SJSA1 (cell line): ENCODE data around the gene CELSR1. TPM values are rescaled to one million over a fixed set of nuclear protein-coding genes. Genes with fewer than 3 reads are reported as not detected.
A peak's percentile ranks its signal among the peaks of the same experiment; 100 is the strongest.

Experiments
- DNase-seq, 2 experiments: peaks; one replicate each; pipeline ENCODE4 v3.0.0-alpha.2; 2015 to 2020; ENCODE audit warnings: low spot score in 2 of 2, low read depth in 1 of 2
- H3K27ac ChIP-seq: fragments of 250-450 bp; sonication (Bioruptor Pico); 2 replicates; pipeline ENCODE4 v1.5.1; 2020; ENCODE audit warnings: mild to moderate bottlenecking, moderate library complexity
- H3K27me3 ChIP-seq: fragments of 250-450 bp; sonication (Bioruptor Pico); replicated peaks from 2 replicates; pipeline ENCODE4 v1.5.1; 2020; ENCODE audit warnings: mild to moderate bottlenecking, moderate library complexity
- H3K36me3 ChIP-seq: fragments of 250-450 bp; sonication (Bioruptor Pico); 2 replicates; pipeline ENCODE4 v1.5.1; 2020; ENCODE audit warnings: mild to moderate bottlenecking
- H3K4me1 ChIP-seq: fragments of 250-450 bp; sonication (Bioruptor Pico); replicated peaks from 2 replicates; pipeline ENCODE4 v1.6.1; 2021; ENCODE audit warnings: mild to moderate bottlenecking
- H3K4me3 ChIP-seq: fragments of 250-450 bp; sonication (Bioruptor Pico); 2 replicates; pipeline ENCODE4 v1.5.1; 2020; ENCODE audit warnings: mild to moderate bottlenecking
- H3K9me3 ChIP-seq: fragments of 250-450 bp; sonication (Bioruptor Pico); replicated peaks from 2 replicates; pipeline ENCODE4 v1.5.1; 2020; ENCODE audit warnings: mild to moderate bottlenecking
- total RNA-seq: library from RNA; depleted of rRNA; stranded (reverse); fragments of >200 nt; shearing (Covaris generic); gene quantifications from 2 replicates; pipeline ENCODE4 v1.2.3, GENCODE V29; 2014

The CELSR1 gene
- total RNA-seq, 1 experiment from 2014 or later = 1.1 TPM

DNA sequence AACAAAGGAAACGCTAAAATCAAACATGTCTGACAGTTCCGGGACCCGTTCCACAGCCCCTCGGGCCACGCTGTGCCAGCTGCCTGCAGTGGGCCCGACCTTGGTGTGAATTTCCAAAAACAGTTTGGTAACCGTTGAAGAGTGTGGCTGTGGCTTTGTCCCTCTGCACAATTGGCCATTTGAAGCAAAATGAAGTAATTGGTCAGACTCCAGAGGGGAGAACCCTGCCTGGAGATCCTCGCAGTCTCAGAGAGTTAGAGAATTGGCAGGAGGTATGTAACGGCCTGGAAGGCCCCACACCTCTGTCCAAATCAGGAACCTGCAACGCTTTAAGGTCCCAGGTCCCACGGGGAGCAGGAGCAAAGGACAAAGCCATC, 175.6 kb downstream of the CELSR1 start:
- Histone ChIP-seq H3K27me3 (no peaks in the 10 kb centered on the region), H3K4me1 (no peaks in the 10 kb centered on the region), H3K4me3 (no peak overlapping the region), H3K27ac (no peak overlapping the region), H3K9me3 (no peaks in the 10 kb centered on the region), H3K36me3 (peaks cover 12% of the 10 kb centered on the region)
- DNase-seq = no peak

DNA sequence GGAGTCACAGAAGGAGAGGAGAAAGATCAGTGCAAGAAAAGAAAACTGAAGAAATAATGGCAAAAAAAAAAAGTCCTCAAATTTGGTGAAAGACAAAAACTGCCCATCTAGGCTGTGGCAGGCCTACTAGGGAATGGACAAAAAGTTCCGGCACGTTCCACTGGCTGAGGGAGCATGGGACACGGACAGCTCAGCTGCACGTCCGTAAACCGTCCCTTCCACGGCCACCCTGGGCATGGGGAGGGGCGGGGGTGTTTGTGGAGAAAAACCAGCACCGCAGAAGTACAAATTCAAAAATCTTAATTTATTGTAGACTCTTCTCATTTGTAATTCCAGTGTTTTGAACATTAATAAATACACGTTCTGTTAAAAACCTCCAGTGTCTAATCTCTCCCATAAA, 176.5 kb downstream of the CELSR1 start:
- Histone ChIP-seq H3K27me3 (no peaks in the 10 kb centered on the region), H3K27ac (no peak overlapping the region), H3K9me3 (no peaks in the 10 kb centered on the region), H3K4me3 (no peak overlapping the region), H3K36me3 (peaks cover 21% of the 10 kb centered on the region), H3K4me1 (no peaks in the 10 kb centered on the region)
- DNase-seq = no peak

DNA sequence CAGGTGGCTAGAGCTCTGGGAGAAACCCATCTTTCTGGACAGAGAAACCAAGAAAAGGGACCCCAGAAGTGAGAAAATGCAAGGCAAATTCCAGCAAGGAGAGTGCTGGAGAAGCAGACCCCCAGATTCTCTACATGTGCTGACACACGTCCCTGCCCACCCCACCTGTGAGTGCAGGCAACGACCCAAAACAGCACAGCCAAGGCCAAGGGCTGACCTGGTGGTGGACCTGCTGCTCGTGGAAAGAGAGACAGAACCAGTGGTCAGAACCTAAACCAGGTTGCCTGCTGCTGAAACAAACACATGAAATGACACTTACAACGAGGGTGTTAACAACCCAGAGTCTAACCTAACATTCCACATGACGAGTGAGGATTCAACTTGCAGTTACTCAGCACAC, 177.3 kb downstream of the CELSR1 start:
- no peak overlapping the region for H3K27ac ChIP-seq
- no peaks in the 10 kb centered on the region for H3K27me3 ChIP-seq
- no peaks in the 10 kb centered on the region for H3K9me3 ChIP-seq
- H3K4me3 ChIP-seq = no peak overlapping the region
- no peaks in the 10 kb centered on the region for H3K4me1 ChIP-seq
- H3K36me3 ChIP-seq = peaks cover 29% of the 10 kb centered on the region
- DNase-seq = no peak

DNA sequence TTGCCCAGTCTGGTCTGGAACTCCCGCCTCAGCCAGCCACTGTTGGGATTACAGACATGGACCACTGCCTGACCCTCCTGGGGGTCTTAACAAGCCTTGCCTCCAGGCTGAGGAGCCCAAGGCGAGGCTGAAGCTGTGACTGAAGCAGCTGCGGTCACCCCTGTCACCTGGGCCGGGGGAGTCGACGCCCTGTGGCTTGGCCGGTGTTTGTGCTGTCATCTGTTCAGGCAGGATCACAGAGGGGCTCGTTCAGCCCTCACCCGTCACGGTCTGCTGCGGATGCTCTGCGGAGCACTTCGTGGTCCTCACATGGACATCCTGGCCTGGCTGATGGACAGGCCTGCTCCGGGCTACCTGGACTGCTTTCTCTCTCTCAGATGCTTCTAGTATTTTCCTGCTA, 178.1 kb downstream of the CELSR1 start:
- Histone ChIP-seq H3K36me3 (peaks cover 37% of the 10 kb centered on the region), H3K4me3 (no peak overlapping the region), H3K27ac (no peak overlapping the region), H3K27me3 (no peaks in the 10 kb centered on the region), H3K4me1 (no peaks in the 10 kb centered on the region), H3K9me3 (no peaks in the 10 kb centered on the region)
- DNase-seq = no peak

DNA sequence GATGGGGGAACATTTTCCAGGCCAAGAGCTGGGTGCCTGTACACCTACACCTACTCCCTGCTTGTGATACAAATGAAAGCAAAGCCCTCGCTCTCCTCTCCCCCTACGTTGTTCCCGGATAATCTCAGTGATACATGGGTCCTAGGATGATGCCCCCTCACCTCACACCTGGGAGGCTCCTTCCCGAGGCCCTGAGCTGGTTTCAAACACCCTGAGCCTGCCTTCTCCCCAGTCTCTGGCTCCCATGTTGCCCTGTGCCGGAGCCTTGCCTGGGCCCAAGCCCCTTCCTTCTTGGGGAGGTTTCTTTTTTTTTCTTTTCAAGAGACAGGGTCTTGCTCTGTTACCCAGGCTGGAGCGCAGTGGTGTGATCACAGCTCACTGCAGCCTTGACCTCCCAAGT, 178.7 kb downstream of the CELSR1 start:
- Histone ChIP-seq H3K27me3 (no peaks in the 10 kb centered on the region), H3K9me3 (no peaks in the 10 kb centered on the region), H3K36me3 (peaks cover 43% of the 10 kb centered on the region), H3K4me1 (no peaks in the 10 kb centered on the region), H3K4me3 (no peak overlapping the region), H3K27ac (no peak overlapping the region)
- DNase-seq = no peak

DNA sequence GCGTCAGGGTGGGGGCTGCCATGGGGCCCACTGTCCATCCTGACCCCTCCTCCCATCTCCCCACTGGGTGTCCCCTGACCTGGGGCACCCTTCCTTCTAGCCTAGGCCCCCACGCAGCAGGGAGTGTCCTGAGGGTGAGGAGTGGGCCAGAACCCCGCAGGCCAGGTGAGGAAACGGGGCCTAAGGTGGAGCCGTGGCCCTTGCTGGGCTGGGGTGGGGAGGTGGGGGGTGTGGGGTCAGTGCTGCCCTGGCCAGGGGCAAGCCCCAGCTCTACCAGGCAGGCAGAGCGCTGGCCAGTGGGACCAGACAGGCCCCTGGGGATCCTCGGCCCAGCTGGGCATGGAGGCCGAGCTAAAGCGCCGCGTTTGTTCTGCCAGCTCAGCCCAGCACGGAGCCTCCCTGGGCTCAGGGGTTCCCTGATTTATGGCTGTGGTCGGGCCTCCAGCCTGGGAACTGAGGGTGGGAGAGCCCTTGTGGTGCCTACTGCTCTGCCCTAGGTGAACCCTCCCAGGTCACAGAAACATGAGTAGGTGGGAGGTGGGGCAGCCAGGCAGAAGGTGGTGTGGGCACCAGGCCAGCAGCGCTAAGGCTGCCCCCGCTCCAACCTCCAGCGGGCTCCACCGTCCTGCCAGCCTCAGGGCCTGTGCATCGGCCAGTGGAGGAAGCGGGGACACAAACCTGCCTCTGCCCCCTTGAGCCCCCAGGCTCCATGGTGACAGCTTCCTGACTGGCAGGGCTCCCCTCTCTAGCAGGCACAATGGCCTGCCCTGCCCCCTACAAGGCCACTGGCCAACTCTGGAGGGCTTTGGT, 179.5 kb downstream of the CELSR1 start:
- Histone ChIP-seq H3K27me3 (no peaks in the 10 kb centered on the region), H3K4me1 (no peaks in the 10 kb centered on the region), H3K4me3 (no peak overlapping the region), H3K9me3 (no peaks in the 10 kb centered on the region), H3K36me3 (peaks cover 51% of the 10 kb centered on the region), H3K27ac (no peak overlapping the region)
- no peak for DNase-seq

DNA sequence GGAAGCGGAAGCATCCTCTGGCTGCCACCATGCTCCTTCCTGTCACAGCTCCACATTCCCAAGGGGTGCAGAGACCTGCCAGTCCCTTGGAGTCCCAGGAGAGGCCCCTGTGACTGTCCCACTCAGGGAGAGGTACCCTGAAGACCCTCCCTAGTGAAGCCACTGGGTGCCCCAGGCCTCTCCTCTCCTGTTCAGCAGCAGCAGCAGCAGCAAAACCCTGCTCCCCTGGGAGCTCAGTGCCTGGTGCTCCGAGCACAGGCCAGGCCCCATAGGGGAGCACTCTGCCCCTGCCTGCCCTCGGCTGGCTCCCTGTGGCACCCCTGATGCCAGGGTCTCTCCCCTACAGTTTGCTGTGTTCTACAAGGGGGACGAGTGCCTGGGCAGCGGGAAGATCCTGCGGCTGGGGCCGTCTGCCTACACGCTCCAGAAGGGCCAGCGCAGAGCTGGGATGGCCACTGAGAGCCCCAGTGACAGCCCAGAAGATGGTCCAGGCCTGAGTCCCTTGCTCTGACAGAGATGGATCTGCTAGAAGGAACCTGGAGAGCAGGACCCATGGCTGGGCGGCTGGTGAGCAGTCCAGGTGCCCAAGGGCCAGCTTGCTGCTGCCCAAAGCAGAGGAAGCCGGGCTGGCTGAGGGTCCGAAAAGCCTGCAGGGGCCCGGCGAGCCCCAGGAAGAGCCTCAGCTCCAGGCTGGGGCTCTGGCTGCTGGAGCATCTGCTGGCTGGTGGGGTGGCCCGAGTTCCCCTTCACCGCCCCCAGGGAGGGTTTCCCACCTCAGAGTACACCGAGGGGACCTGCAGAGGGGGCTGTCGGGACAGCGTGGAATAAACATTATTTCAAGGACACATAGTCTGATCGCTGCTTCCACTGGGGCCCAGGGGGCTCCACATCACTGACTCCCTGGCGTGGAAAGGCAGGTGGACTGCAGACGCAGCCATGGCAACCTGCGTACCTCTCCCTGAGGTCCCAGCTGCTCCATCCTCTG, 180.6 kb downstream of the CELSR1 start:
- Histone ChIP-seq H3K4me3 (no peak overlapping the region), H3K9me3 (no peaks in the 10 kb centered on the region), H3K4me1 (no peaks in the 10 kb centered on the region), H3K27ac (no peak overlapping the region), H3K27me3 (no peaks in the 10 kb centered on the region), H3K36me3 (peaks cover 62% of the 10 kb centered on the region)
- no peak for DNase-seq

DNA sequence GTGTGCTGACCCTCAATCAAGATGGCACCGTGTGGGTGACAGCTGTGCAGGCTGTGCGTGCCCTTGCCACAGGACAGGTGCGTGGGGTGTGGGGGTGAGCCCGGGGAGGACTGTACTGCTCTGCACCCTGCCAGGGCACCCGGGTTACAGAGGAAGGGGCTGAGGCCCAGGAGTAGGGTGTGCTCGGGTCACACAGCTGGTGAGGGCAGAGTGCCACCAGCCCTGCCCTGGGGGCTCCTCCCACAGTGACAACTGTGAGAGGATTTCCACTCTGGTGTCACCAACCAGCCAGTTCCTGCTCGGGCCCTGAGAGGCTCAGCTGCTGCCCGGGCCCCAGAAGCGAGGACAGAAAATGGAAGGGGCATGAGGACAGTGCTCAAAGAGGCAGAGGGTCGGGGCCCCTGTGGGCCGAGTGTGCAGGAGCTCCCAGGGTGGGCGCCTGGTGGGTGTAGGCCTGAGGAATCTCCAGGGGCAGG, 181.4 kb downstream of the CELSR1 start:
- Histone ChIP-seq H3K4me3 (no peak overlapping the region), H3K9me3 (no peaks in the 10 kb centered on the region), H3K36me3 (peaks cover 70% of the 10 kb centered on the region), H3K27me3 (no peaks in the 10 kb centered on the region), H3K4me1 (no peaks in the 10 kb centered on the region), H3K27ac (no peak overlapping the region)
- DNase-seq = no peak

DNA sequence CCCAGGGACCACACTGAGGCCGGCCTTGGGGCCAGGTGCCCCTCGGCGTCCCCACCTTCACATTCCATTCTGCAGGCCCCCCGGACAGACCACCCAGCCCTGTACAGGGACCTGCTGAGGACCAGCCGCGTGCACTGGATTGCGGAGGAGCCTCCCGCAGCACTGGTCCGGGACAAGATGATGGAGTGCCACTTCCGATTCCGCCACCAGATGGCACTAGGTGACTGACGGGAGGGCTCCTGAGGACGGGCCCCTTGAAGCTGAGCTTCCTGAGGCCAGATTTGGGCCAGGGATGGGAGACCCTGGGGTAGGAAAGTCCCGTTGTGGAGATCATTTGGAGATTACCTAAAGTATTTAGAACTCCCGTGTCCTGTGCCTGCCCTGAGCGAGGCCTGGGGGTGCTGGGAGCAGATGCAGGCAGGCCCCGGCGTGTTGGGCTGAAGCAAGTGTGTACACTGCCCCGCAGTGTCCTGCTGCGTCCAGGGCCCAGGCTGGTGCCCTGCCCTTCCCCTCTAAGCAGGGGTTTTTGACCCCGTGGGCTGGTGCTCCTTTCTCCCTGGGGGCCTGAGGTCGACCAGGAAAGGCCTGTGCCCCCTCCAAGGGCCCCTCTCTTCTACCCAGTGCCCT, 181.9 kb downstream of the CELSR1 start:
- Histone ChIP-seq H3K9me3 (no peaks in the 10 kb centered on the region), H3K27ac (no peak overlapping the region), H3K27me3 (no peaks in the 10 kb centered on the region), H3K36me3 (peaks cover 75% of the 10 kb centered on the region), H3K4me1 (no peaks in the 10 kb centered on the region), H3K4me3 (no peak overlapping the region)
- peak; percentile 60 to 77 for DNase-seq

DNA sequence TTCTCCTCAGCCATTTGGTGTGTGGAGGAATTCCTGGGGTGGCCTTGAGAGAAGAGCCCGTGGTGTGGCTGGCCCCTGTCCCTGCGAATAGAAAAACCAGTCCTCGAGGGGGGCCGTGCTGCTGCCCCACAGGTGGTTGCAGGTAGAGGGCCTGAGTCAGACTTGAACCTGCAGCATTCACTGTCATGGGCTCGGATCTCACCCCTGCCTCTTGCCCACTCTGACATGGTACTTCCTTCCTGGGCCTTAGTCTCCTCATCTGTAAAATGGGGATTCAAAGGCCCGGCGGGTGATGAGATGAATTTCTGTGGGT, 182.5 kb downstream of the CELSR1 start:
- Histone ChIP-seq H3K9me3 (no peaks in the 10 kb centered on the region), H3K27me3 (no peaks in the 10 kb centered on the region), H3K4me1 (no peaks in the 10 kb centered on the region), H3K27ac (no peak overlapping the region), H3K36me3 (peaks cover 80% of the 10 kb centered on the region), H3K4me3 (no peak overlapping the region)
- DNase-seq = no peak

DNA sequence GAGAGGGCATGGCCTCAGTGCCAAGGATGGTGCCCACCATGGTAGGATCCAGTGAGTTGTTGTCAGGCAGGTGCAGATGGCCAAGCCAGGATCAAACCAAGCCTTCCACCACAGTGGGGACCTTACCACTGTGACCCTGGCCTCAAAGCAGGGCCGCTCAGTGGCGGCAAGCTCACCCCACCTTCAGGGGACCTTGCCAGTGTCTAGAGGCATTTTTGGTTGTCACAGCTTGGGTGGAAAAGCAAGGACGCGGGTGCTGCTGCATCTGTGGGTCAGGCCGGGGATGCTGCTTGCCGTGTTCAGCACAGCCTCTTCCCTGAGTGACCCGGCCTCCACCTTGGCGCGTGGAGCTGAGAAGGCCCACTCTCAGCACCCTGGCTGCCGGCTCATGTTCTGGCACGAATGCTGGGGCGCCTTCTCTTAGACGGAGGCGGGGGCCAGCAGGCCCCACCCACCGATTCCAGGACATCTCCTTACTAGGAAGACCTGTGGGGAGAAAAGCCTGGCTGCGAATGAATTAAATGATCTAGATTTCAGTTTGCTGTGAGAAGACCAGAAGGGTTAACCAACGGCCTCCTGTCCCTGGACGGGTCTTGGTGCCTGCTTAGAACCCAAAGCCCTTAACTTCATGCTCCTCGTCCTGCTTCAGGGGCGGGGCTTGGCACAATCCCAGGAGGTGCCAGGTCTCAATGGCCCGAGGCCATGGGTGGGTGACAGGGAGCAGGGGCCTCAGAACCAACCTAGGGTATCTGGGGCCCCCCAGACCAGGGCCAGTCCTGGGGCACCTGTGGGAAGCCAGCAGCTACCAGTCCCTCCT, 183.0 kb downstream of the CELSR1 start:
- Histone ChIP-seq H3K4me1 (no peaks in the 10 kb centered on the region), H3K27me3 (no peaks in the 10 kb centered on the region), H3K9me3 (no peaks in the 10 kb centered on the region), H3K4me3 (no peak overlapping the region), H3K27ac (no peak overlapping the region), H3K36me3 (peaks cover 85% of the 10 kb centered on the region)
- DNase-seq = no peak

DNA sequence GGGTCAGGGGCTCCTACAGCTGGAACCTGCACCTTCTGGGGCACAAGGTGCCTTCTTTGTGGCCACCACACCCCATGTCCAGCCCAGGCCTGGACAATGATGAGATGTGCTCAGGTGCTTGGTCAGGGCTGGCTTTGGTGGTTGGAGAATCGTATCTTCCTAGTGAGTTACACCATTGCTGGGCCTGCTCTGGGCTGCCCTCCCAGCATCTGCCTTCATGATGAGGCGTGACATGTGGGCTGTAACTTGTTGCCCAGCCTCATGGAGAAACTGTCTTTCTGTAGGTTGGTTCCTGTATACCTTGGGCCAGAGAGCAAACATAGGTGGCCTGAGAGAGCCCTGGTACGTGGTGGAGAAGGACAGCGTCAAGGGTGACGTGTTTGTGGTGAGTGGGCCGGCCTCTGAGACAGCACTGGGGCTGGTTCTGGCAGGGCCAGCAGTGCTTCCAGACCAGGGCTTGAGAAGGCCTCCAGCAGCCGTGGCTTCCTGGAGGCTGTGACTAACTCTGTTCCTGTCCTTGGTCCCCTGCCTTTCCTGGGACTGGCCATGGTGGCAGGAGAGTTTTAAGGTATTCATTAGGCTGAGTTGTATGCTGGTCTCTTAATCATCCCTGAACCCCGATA, 183.8 kb downstream of the CELSR1 start:
- H3K36me3 ChIP-seq = peaks cover 90% of the 10 kb centered on the region
- no peak overlapping the region for H3K27ac ChIP-seq
- DNase-seq = no peak
- no peaks in the 10 kb centered on the region for H3K9me3 ChIP-seq
- H3K27me3 ChIP-seq = no peaks in the 10 kb centered on the region
- no peaks in the 10 kb centered on the region for H3K4me1 ChIP-seq
- H3K4me3 ChIP-seq = no peak overlapping the region
